ENCODE data around the gene ARHGAP9.

GRCh38 chr12:57516617-57517153 is 37.0 kb upstream of the ARHGAP9 start:
- TF ChIP-seq, protein P1, sequence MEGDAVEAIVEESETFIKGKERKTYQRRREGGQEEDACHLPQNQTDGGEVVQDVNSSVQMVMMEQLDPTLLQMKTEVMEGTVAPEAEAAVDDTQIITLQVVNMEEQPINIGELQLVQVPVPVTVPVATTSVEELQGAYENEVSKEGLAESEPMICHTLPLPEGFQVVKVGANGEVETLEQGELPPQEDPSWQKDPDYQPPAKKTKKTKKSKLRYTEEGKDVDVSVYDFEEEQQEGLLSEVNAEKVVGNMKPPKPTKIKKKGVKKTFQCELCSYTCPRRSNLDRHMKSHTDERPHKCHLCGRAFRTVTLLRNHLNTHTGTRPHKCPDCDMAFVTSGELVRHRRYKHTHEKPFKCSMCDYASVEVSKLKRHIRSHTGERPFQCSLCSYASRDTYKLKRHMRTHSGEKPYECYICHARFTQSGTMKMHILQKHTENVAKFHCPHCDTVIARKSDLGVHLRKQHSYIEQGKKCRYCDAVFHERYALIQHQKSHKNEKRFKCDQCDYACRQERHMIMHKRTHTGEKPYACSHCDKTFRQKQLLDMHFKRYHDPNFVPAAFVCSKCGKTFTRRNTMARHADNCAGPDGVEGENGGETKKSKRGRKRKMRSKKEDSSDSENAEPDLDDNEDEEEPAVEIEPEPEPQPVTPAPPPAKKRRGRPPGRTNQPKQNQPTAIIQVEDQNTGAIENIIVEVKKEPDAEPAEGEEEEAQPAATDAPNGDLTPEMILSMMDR (conservative IDR thresholded peaks at IDR 0.05; ENCODE audit: low read length) = no peak
- no peak for TF ChIP-seq EZH2phosphoT487 (IDR thresholded peaks at IDR 0.05; ENCODE audit: borderline replicate concordance)

All from Loucy (cell line).